Globus pallidus (tissue), 1 donor: ENCODE data around the gene KCTD1.
"Not testable (repeated sequence)": the region's sequence is repeated elsewhere in the genome, so short reads cannot be mapped to it uniquely, and the experiment has no call there.

Source experiments
- DNase-seq: peaks from one replicate; pipeline ENCODE4 v3.0.0-alpha.2; 2015; ENCODE audit warnings: low spot score

Gene KCTD1

DNA sequence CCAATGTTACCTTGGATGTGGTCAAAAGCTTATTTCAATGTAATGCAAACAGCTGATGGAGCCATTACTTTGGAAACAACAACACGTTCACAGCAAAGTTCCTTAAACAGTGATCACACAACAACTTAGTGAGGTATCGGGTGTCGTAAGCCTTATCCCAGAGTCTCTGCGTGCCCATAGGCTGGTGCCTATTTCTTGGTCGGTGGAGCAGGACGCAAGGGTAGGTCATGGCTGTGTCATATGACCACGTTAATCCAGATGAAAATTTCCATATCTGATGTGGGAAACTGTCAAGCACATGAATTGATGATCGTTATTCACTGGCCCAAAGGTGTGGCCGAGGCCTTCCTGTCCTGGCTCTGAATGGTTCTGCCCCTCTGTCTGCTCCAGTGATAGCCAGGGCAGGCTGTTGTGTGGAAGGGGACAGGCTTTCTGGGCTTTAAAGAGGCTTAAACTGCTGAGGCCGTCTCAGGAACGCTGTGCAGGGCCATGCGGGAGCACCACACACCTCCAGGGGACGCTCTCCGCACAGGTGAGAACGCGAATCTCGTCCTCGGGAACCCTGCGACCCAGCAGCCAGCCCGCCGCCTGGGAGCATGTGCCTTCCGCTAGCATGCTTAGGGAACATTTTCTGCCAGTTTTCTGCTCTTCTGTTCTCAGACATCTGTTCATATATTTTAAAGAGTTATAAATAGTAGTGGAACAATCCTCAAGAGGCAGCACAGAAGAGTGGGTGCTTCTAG lies 90.6 kb downstream of the KCTD1 start:
- DNase-seq, result no peak

DNA sequence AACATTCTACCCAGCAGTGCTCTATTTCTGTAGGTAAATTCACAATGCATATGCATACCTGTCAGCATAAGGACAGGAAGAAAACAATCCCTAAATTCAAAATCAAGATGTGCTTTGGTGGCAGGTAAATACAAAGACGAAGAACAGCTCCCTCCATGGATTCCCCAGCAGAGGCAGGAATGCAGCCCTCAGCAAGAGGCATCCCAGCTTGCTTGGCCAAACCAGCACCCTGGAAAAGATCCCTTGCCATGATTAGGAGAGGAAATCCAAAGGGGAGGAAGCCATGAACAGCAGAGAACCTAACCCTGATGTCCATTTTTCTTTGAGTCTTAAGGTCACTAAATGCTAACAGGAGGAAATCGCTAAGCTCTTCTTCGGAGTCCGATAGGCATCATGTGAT lies 91.2 kb downstream of the KCTD1 start:
- no peak for DNase-seq

DNA sequence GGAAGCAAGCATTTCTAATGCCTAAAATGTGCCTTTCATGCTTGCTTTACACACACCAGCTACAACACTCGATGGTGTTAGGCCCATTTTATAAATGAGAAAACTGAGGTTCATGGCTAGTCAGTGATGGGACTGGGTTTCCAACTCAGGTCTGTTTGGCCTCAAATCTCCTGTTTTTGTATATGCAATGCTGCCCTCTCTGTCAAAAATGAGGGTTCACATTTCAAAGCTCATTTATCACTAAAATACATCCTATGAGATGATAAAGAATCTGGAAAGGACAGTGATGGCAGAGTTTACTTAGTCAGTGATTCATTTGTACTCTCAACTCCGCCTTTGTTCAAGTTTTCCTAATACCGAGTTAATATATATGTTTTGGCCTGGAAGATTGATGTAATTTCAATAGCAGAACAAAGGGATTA lies 92.3 kb downstream of the KCTD1 start:
- no peak for DNase-seq

DNA sequence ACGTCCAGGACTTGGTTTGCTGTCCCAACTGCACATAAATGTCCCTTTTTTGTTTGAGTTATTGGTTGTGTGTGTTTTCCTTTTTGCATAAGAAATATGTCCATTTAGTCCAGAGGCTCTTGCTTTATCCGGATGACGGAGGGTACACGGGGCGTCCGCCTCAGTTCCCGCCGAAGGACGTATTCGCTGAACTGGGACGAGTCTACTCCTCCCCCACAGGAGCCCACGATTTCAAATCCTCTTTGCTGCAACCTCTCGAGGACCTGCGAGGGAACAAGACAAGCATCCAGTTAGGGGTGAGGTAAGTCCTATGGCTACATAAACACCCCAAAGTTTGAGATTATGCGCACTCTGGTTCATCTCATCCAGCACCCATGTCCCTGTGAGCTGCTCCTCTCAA lies 92.7 kb downstream of the KCTD1 start:
- no peak for DNase-seq

DNA sequence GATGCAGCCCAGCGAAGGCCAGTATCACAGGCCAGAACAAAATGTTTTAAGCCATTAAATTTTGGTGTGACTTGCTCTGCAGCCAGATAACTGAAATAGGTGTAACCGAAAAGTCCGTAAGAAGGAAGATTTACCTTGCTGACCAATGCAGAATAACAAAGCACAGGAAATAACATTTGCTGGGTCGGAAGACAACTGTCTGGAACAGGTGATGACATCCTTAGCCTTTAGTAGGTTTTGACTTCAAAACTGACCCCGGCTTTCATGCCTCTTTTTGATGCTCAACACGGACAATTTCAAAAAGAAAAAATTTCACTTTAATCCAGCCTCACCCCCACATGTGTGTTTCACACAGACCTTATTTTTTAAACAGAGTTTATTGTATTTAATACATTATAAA lies 93.7 kb downstream of the KCTD1 start:
- DNase-seq, result no peak

- DNase-seq, result no peak
Measured at GRCh38 chr18:26454192-26454591, 94.2 kb downstream of the KCTD1 start.

- DNase-seq, result no peak
Measured at GRCh38 chr18:26453386-26453901, 94.9 kb downstream of the KCTD1 start.

DNA sequence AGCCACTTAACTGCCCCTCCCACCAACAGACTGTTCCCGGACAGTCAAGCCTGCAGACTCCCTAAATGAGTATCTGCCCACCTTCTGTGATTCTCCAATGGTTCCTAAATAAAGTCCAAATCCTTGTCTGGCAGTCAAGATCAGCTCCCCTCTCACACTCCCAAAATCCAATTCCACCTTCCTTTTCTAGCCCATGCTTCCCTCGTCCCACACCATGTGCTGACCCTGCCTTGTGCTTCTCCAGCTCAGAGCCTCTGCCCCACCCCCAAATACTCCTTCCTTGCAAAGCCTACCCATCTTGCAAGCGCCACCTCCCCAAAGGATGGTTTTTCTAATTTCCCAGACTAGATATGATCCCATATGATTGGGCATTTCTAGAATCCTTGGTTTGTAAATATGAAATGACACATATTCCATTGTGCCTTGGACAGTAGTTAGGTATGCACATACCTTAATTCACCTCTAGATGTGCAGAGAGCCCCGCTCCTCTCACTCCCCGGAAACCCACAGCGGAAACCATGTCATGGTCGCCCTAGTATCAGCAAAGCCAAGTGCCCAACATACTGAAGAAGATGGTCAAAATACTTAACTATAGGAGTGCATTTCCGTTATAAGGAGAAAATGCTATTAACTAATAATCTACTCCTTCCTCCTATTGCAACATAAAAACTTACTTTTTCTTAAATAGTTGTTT lies 97.2 kb downstream of the KCTD1 start:
- DNase-seq, result no peak

DNA sequence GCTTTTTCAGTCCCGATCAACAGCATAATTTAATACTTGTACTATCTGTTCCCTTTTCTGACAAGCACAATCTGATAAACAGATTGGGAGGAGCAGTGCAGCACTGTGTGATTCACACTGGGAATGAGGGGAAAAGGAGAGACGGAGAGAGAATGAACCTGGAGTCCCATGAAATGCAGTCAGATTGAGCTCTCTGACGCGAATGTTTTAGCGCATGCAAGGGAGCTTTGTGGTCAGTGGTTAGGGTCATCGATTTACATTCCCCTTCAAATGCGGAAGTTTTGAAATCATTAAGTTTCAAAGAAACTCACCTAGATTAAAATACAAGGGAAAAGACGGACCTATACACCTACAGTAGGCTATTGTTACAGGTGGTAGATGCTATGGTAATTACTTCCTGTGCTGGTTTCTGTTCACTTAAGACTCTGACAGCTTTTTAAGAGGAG lies 99.6 kb downstream of the KCTD1 start:
- DNase-seq, result no peak

DNA sequence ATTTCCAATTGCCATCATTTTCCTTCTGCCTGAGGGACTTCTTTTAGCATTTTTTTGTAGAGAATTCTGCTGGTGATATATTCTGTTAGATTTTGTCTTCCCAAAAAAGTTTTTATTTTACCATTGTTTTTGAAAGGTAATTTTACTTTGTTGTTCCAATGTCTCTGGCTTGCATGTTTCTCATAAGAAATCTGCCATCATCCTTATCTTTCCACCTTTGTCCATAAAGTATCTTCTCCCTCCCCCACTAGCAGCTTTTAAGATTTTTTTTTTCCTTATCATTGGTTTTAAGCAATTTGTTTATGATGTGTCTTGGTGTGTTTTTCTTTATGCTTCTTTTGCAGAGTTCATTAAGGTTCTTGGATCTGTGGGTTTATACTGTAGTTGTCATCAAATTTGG lies 104.5 kb downstream of the KCTD1 start:
- DNase-seq, result no peak

DNA sequence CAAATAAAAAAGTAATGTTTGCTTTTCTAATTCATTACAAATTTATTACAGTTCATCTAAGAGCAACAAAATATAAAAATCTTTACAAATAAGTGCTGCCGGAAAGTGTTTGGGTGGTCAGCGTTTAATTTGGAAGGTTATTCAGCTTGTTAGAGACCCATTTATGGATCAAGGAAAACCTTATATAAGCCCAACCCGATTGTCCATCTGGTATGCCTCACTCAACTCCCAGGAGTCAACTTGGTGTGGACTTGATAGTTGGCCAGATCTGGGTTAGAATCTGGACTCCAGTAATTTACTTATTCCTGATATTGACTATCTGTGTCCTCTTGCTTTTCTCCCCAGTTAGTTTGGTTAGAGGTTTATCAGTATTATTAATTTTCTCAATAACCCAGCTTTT lies 106.2 kb downstream of the KCTD1 start:
- DNase-seq, result no peak

DNA sequence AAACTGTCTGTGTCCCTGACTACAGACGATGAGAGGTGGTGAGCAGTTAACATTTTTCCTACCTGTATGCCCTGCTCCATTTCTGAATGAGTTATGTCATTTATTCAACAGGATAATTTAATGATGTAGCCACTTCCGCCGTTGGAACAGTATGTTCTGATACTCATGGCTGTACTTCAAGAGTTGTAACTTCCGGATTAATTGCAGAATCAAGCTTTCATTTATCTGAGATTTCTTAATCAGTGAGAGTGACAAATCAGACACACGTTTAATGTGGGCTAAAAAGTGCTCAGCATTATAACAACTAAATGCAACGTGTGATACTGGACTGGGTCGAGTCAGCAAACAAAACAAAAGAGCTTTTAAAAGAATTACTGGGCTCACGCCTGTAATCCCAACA lies 107.7 kb downstream of the KCTD1 start:
- DNase-seq, result peak; percentile 10

DNA sequence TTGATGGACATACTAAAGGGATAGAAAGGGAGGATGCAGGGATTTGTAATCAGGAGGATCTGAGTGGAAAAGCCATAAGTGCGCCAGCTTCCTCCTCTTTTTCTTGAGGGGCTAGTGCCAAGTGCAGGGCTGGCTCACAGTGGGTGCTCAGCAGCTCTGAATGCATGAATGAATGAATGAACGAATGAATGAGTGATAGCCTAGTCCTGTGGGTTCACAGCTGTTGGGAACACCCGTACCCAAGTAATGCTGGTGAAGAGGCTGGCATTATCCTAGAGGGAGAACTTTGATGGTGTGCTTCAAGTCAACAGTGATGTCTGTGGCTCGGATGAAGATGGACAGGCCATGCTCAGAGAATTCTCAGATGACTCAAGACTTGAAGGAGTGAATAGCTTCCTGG lies 108.8 kb downstream of the KCTD1 start:
- DNase-seq, result no peak

DNA sequence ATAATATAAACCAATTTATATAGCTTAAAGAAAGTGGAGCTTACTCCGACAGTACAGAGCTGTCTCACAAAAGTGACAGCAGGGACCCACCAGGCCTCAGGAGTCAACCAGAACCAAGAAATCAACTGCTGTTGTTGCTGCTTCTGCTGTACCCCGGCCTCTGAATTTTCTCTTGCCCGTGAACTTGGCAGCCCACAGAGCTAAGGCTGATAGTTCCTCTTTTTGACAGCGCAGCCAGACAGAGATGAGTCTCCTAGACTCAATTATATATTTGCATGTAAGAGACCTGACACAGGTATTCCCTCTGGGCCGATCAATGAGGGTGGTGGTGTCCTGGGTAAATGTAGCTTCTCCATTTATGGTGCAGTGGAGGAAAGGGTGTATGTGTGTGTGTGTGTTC lies 109.4 kb downstream of the KCTD1 start:
- DNase-seq, result no peak

DNA sequence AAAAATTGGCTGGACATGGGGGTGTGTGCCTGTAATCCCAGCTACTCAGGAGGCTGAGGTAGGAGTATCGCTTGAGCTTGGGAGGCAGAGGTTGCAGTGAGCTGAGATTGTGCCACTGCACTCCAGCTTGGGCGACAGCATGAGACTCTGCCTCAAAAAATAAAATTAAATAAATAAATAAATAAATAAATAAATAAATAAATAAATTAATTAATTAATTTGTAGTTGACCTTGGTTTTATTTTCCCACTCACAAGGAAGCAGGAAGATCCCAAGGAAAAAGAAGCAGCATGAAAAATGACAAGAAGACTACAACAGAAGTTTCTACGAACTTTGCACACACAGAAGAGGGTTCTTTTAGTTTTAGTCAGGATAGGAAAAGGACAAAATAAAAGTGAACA lies 110.7 kb downstream of the KCTD1 start:
- not testable (repeated sequence) for DNase-seq

- DNase-seq, result no peak
Measured at GRCh38 chr18:26436176-26437051, 111.9 kb downstream of the KCTD1 start.

DNA sequence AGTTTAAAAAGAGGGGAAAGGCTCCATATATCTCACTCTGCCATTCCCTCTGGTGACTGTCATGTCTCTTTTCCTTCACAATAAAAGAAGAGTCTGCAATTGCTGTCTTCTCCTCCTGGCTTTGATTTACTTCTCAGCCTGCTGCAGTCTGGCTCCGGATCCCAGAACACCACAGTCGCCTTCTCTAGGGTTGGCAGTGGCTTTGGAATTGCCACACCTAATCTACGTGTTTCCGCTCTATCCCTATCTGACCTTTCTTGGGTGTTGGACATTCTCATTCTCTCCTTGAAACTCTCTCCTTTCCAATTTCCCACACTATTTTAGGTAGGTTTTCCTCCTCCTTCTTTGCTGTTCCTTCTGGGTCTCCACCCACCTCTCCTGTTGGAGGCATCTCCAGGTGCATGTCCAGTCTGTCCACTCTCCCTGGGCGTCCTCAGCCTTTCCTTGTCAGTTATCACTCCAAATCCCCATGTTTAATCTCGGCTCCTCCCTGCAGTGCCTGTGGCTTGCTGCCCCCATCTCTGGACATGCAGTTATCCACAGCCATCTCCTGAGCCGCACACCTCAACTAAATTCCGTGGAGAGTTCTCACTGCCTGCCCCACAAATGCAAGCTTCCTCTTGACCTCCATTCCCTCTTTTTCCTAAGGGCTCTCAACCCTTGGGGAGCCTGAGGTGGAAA lies 112.8 kb downstream of the KCTD1 start:
- no peak for DNase-seq

- no peak for DNase-seq
Measured at GRCh38 chr18:26434887-26435286, 113.5 kb downstream of the KCTD1 start.

DNA sequence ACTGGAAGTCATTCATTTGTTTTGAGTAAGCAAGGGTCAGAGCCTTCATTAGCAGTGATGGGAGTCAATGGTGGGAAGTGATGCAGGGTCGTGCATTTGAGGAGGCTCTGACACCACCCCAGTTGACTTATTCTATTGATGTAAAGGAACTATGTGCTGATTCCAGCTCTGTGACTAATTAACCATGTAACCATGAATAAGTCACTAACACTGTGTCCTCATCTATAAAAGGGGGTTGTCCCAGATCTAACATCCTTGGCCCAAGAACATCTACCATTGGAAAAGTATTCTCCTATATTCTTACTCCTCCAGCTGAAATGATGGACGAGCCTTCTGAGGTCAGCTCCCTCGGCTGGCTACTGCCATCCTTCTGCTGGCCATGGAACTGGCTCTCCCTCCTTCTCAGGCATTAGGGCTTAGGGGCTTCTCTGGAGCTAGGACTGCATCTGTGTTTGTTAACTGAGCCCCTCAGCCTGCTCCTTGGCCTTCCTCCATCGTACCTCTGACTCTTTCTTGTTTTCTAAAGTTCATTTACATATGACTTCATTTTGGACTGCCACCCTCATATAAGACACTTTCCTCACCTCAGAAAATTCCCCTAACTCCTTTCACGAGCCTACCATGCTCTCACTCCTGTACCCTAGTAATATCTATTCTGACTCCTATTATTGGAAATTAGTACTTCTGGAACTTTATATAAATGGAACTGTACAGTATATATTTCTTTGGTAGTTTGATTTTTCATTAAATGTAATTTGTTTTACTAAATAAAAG lies 115.5 kb downstream of the KCTD1 start:
- DNase-seq, result no peak

- no peak for DNase-seq
Measured at GRCh38 chr18:26429535-26430226, 118.7 kb downstream of the KCTD1 start.

DNA sequence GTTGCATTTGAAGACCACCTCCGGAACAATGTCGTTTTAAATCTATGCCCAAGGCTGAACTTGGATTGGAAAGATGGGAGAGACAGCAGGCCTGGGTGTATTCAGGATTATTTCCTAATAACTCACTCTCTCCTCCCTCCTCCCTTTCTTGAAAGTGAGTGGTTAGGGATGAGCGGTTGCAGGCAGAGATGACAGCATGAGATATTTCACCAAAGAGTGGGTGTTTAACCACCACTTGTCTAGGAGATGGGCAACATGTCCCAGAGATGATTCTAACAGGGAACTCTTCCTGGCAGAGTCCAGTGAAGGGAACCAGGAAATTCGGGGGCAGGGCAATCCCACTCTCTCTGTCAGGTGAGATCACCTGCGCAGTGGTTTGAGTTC lies 123.2 kb downstream of the KCTD1 start:
- DNase-seq, result no peak
